K562 (cell line): ENCODE results near the gene TMC1.

Source experiments
- ARID4B ChIP-seq: sonication (generic); formaldehyde crosslinking; IDR thresholded peaks from 2 replicates; pipeline ENCODE4 v1.8.0; 2022; ENCODE audit warnings: mild to moderate bottlenecking, missing genetic modification reagents
- ATF1 ChIP-seq, 2 experiments: fragments of 450-650 bp in 1 of 2; IDR thresholded peaks; 2 replicates each; pipeline ENCODE4 v1.6.1; 2016; ENCODE audit warnings: missing compliant biosample characterization in 1 of 2, missing genetic modification characterization in 1 of 2
- BRF1 ChIP-seq: IDR thresholded peaks from 3 replicates; pipeline ENCODE4 v1.6.1; 2011; ENCODE audit warnings: borderline replicate concordance, mild to moderate bottlenecking; ENCODE audit not compliant: insufficient read length; ENCODE audit errors: extremely low read depth
- CEBPG ChIP-seq, 3 experiments: fragments of 200-800 bp in 1 of 3; sonication (Bioruptor generic) in 1 of 3; sonication (generic) in 1 of 3; formaldehyde crosslinking in 1 of 3; IDR thresholded peaks in 2 of 3; conservative IDR thresholded peaks in 1 of 3; 2 replicates each; pipeline versions ENCODE4 v1.6.1 to v1.8.0; 2016 to 2022; ENCODE audit warnings: missing compliant biosample characterization in 2 of 3, missing genetic modification characterization in 2 of 3, mild to moderate bottlenecking in 1 of 3, missing genetic modification reagents in 1 of 3
- COPS2 ChIP-seq: fragments of 450-650 bp; conservative IDR thresholded peaks from 2 replicates; pipeline ENCODE4 v1.6.1; 2016; ENCODE audit warnings: mild to moderate bottlenecking, moderate library complexity
- EZH2 ChIP-seq: IDR thresholded peaks from 2 replicates; pipeline ENCODE4 v1.6.1; 2012; ENCODE audit warnings: low read depth, mild to moderate bottlenecking, inconsistent platforms, low read length, borderline replicate concordance
- FOS ChIP-seq: IDR thresholded peaks from 3 replicates; pipeline ENCODE4 v1.6.1; 2011; ENCODE audit not compliant: insufficient read length; ENCODE audit errors: extremely low read depth
- KAT7 ChIP-seq: sonication (generic); formaldehyde crosslinking; IDR thresholded peaks from 2 replicates; pipeline ENCODE4 v1.8.0; 2022; ENCODE audit warnings: missing genetic modification reagents, mild to moderate bottlenecking, borderline replicate concordance
- POLR2A ChIP-seq: fragments of 450-650 bp; conservative IDR thresholded peaks from 2 replicates; pipeline ENCODE4 v1.6.1; 2016
- RUNX1 ChIP-seq: sonication (generic); IDR thresholded peaks from 2 replicates; pipeline ENCODE4 v1.6.1; 2016; ENCODE audit warnings: antibody characterized with exemption, low read depth
- SIN3B ChIP-seq: fragments of 450-650 bp; IDR thresholded peaks from 2 replicates; pipeline ENCODE4 v1.6.1; 2017; ENCODE audit warnings: low read depth, mild to moderate bottlenecking, moderate library complexity
- TAF1 ChIP-seq: IDR thresholded peaks from 2 replicates; pipeline ENCODE4 v1.6.1; 2011; ENCODE audit warnings: mild to moderate bottlenecking, low read length, moderate library complexity; ENCODE audit not compliant: insufficient read depth, control insufficient read depth, severe bottlenecking; ENCODE audit errors: extremely low read depth
- TF ChIP-seq, protein P1 (sequence below): sonication (generic); formaldehyde crosslinking; IDR thresholded peaks from 2 replicates; pipeline ENCODE4 v1.8.0; 2022; ENCODE audit warnings: mild to moderate bottlenecking, missing genetic modification reagents, borderline replicate concordance
- TF ChIP-seq, protein P2 (sequence below): fragments of 200-800 bp; sonication (Bioruptor generic); IDR thresholded peaks from 2 replicates; pipeline ENCODE4 v1.6.1; 2017; ENCODE audit warnings: missing genetic modification characterization, missing compliant biosample characterization

DNA sequence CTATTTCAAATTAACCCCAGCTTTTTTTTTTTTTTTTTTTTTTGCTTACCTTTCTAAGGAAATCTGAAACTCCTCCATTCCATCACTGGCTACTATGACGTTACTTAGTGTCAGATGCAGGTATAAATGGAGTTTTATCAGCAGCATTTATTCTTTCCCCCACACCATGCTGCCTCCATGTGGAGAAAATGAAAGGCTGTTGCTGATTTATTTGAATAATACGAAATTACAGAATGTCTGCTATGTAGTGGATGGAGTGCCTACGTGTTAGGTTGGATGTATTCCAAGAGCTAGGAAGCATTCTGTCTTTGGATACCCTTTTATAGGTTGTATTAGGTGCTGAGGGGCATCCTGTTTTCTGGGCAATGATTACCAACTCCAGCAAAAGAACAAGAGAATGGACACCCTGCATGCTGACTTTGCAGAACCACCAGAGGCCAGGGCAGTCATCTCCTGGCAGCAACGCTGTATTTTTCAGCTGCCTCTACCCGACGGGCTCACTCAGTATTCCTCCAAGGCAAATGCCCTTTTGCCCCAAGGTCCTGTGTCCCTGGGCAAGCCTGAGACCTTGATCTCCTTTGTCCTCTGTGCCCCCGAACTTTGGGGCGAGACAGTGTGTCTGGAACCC, 232.0 kb downstream of the TMC1 start:
- TF ChIP-seq CEBPG (CRISPR knock-in tag; IDR thresholded peaks at IDR 0.05) (no peak), CEBPG (tag; conservative IDR thresholded peaks at IDR 0.05 in 1 of 2, IDR thresholded peaks at IDR 0.05 in 1 of 2) (no peak), FOS (no peak), KAT7 (CRISPR knock-in tag) (no peak), ATF1 (CRISPR knock-in tag; IDR thresholded peaks at IDR 0.05) (no peak), ATF1 (tag; IDR thresholded peaks at IDR 0.05) (no peak), COPS2 (no peak), TAF1 (no peak), RUNX1 (no peak), BRF1 (no peak), EZH2 (no peak), SIN3B (no peak), ARID4B (CRISPR knock-in tag) (no peak), POLR2A (no peak)
- TF ChIP-seq, protein P1, sequence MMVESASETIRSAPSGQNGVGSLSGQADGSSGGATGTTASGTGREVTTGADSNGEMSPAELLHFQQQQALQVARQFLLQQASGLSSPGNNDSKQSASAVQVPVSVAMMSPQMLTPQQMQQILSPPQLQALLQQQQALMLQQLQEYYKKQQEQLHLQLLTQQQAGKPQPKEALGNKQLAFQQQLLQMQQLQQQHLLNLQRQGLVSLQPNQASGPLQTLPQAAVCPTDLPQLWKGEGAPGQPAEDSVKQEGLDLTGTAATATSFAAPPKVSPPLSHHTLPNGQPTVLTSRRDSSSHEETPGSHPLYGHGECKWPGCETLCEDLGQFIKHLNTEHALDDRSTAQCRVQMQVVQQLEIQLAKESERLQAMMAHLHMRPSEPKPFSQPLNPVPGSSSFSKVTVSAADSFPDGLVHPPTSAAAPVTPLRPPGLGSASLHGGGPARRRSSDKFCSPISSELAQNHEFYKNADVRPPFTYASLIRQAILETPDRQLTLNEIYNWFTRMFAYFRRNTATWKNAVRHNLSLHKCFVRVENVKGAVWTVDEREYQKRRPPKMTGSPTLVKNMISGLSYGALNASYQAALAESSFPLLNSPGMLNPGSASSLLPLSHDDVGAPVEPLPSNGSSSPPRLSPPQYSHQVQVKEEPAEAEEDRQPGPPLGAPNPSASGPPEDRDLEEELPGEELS (CRISPR knock-in tag) = no peak
- TF ChIP-seq, protein P2, sequence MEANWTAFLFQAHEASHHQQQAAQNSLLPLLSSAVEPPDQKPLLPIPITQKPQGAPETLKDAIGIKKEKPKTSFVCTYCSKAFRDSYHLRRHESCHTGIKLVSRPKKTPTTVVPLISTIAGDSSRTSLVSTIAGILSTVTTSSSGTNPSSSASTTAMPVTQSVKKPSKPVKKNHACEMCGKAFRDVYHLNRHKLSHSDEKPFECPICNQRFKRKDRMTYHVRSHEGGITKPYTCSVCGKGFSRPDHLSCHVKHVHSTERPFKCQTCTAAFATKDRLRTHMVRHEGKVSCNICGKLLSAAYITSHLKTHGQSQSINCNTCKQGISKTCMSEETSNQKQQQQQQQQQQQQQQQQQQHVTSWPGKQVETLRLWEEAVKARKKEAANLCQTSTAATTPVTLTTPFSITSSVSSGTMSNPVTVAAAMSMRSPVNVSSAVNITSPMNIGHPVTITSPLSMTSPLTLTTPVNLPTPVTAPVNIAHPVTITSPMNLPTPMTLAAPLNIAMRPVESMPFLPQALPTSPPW (CRISPR knock-in tag) = no peak
